ENCODE measurements around the gene PDK2.

DNA sequence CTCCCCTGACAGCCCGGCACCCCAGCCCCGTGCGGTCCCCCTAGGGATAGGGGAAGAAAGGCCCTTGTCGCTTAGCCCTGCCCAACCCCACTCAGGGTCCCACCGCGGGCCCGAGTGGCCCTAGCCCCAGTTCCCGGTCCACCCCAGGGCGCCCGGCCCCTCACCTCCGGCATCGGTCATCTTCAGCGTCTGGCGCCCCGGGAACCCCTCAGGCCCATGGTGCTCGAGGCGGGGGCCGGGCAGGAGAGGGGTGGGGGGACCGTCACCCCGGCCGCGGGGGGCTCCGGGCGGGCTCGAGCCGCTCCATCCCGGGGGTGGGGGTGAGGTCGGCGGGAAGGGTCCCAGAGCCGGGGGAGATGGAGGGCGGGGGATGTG, 34.2 kb downstream of the PDK2 start:
- TF ChIP-seq CTCF (IDR thresholded peaks at IDR 0.05) (no peak), POLR2A (IDR thresholded peaks at IDR 0.05) (no peak), POLR2AphosphoS5 (IDR thresholded peaks at IDR 0.05) (no peak)
